Thymus (tissue), 11 donors: ENCODE results near the gene PAFAH1B1. TPM values are rescaled to one million over a fixed set of nuclear protein-coding genes. Genes with fewer than 3 reads are reported as not detected.

Source experiments
- DNase-seq, 9 donors: peaks; one replicate each; pipeline ENCODE4 v3.0.0-alpha.2; 2013; ENCODE audit warnings: low spot score in 9 of 9, low read depth in 6 of 9, missing footprints in 1 of 9
- H3K27ac ChIP-seq, 2 donors: one replicate each; pipeline ENCODE4 v1.5.1; 2013; ENCODE audit warnings: control low read depth in 1 of 2, low read depth in 1 of 2, low read length in 1 of 2, mild to moderate bottlenecking in 1 of 2, moderate library complexity in 1 of 2
- H3K27me3 ChIP-seq, 2 donors: one replicate each; pipeline ENCODE4 v1.5.1; 2013; ENCODE audit warnings: low read length in 1 of 2; ENCODE audit not compliant: control insufficient read depth in 2 of 2, insufficient read depth in 1 of 2
- H3K36me3 ChIP-seq, 2 donors: one replicate each; pipeline ENCODE4 v1.5.1; 2013; ENCODE audit warnings: low read length in 1 of 2, mild to moderate bottlenecking in 1 of 2, moderate library complexity in 1 of 2; ENCODE audit not compliant: control insufficient read depth in 2 of 2, insufficient read depth in 2 of 2
- H3K4me1 ChIP-seq, 2 donors: one replicate each; pipeline ENCODE4 v1.5.1; 2013; ENCODE audit warnings: low read length in 2 of 2; ENCODE audit not compliant: control insufficient read depth in 2 of 2, insufficient read depth in 2 of 2
- H3K4me3 ChIP-seq, 2 donors: one replicate each; pipeline ENCODE4 v1.5.1; 2013; ENCODE audit warnings: low read length in 2 of 2, control low read depth in 1 of 2, mild to moderate bottlenecking in 1 of 2
- H3K9me3 ChIP-seq, 2 donors: one replicate each; pipeline ENCODE4 v1.5.1; 2013; ENCODE audit warnings: low read length in 1 of 2, mild to moderate bottlenecking in 1 of 2; ENCODE audit not compliant: control insufficient read depth in 2 of 2, insufficient read depth in 1 of 2
- WGBS: extraction: QIAGEN DNeasy Blood & Tissue Kit; methylation state at CpG from one replicate; pipeline ENCODE4 v1.1.7; 2013; 5-methylcytosine and 5-hydroxymethylcytosine counted together
- polyA plus RNA-seq: library from polyadenylated mRNA; stranded (reverse); fragments of 200-250 nt; gene quantifications from one replicate; pipeline ENCODE4 v1.2.3, GENCODE V29; 2013
- total RNA-seq: library from RNA; stranded (reverse); fragments of 120-200 nt; gene quantifications from one replicate; pipeline ENCODE4 v1.2.4, GENCODE V29; 2013
- donor health status: healthy.

Gene PAFAH1B1
- total and polyA plus RNA-seq, 2 donors, result 52.1 to 52.2 TPM

GRCh38 chr17:2687074-2687418, 93.6 kb downstream of the PAFAH1B1 start:
- H3K27ac ChIP-seq, result peak overlapping the region in 1 of 2 donors; percentile 37
- H3K36me3 ChIP-seq, result peaks cover 25 to 46% of the 10 kb centered on the region in 2 donors
- no peak overlapping the region for H3K4me3 ChIP-seq
- H3K9me3 ChIP-seq, result no peaks in the 10 kb centered on the region
- no peak for DNase-seq
- 95% methylated on average over 6 of the region's 6 CpGs for WGBS
- H3K4me1 ChIP-seq, result peaks cover 0 to 8% of the 10 kb centered on the region in 2 donors
- H3K27me3 ChIP-seq, result no peaks in the 10 kb centered on the region

- Histone ChIP-seq H3K36me3 (peaks cover 37 to 39% of the 10 kb centered on the region in 2 donors), H3K27me3 (no peaks in the 10 kb centered on the region), H3K27ac (peak overlapping the region in 1 of 2 donors; percentile 26), H3K4me3 (no peak overlapping the region), H3K4me1 (peaks cover 0 to 8% of the 10 kb centered on the region in 2 donors), H3K9me3 (no peaks in the 10 kb centered on the region)
- 90% methylated on average over 27 of the region's 27 CpGs for WGBS
- no peak for DNase-seq
Observed at GRCh38 chr17:2688351-2689342, 95.2 kb downstream of the PAFAH1B1 start.

- Histone ChIP-seq H3K36me3 (peaks cover 36 to 38% of the 10 kb centered on the region in 2 donors), H3K9me3 (no peaks in the 10 kb centered on the region), H3K27me3 (no peaks in the 10 kb centered on the region), H3K4me1 (peaks cover 0 to 8% of the 10 kb centered on the region in 2 donors), H3K27ac (no peak overlapping the region), H3K4me3 (no peak overlapping the region)
- DNase-seq, result no peak
- 93% methylated on average over 40 of the region's 40 CpGs for WGBS
Observed at GRCh38 chr17:2689411-2690164, 96.1 kb downstream of the PAFAH1B1 start.

- H3K27me3 ChIP-seq, result no peaks in the 10 kb centered on the region
- H3K4me1 ChIP-seq, result peaks cover 0 to 8% of the 10 kb centered on the region in 2 donors
- H3K4me3 ChIP-seq, result no peak overlapping the region
- no peak overlapping the region for H3K27ac ChIP-seq
- no peak for DNase-seq
- WGBS, result 95% methylated on average over 55 of the region's 55 CpGs
- H3K9me3 ChIP-seq, result no peaks in the 10 kb centered on the region
- peaks cover 39 to 44% of the 10 kb centered on the region in 2 donors for H3K36me3 ChIP-seq
Observed at GRCh38 chr17:2690165-2691068, 97.0 kb downstream of the PAFAH1B1 start.

- H3K4me1 ChIP-seq, result peaks cover 0 to 8% of the 10 kb centered on the region in 2 donors
- H3K9me3 ChIP-seq, result no peaks in the 10 kb centered on the region
- no peak overlapping the region for H3K27ac ChIP-seq
- H3K4me3 ChIP-seq, result no peak overlapping the region
- 98% methylated on average over 62 of the region's 62 CpGs for WGBS
- no peak for DNase-seq
- H3K36me3 ChIP-seq, result peaks cover 39 to 53% of the 10 kb centered on the region in 2 donors
- H3K27me3 ChIP-seq, result no peaks in the 10 kb centered on the region
Observed at GRCh38 chr17:2691069-2691871, 97.8 kb downstream of the PAFAH1B1 start.

- H3K27ac ChIP-seq, result no peak overlapping the region
- WGBS, result 97% methylated on average over 71 of the region's 71 CpGs
- H3K4me3 ChIP-seq, result no peak overlapping the region
- peaks cover 45 to 58% of the 10 kb centered on the region in 2 donors for H3K36me3 ChIP-seq
- no peaks in the 10 kb centered on the region for H3K9me3 ChIP-seq
- no peaks in the 10 kb centered on the region for H3K27me3 ChIP-seq
- H3K4me1 ChIP-seq, result peaks cover 0 to 8% of the 10 kb centered on the region in 2 donors
- no peak for DNase-seq
Observed at GRCh38 chr17:2691965-2692780, 98.7 kb downstream of the PAFAH1B1 start.

- no peak for DNase-seq
- no peak overlapping the region for H3K4me3 ChIP-seq
- 94% methylated on average over 14 of the region's 14 CpGs for WGBS
Observed at GRCh38 chr17:2692781-2693135, 99.3 kb downstream of the PAFAH1B1 start.

More at GRCh38 chr17:2692781-2693135, 99.3 kb downstream of the PAFAH1B1 start:
- Histone ChIP-seq H3K36me3 (peaks cover 47 to 64% of the 10 kb centered on the region in 2 donors), H3K4me1 (peaks cover 0 to 8% of the 10 kb centered on the region in 2 donors), H3K27ac (no peak overlapping the region), H3K9me3 (no peaks in the 10 kb centered on the region), H3K27me3 (no peaks in the 10 kb centered on the region)
